ENCODE data around the gene PNPLA2. TPM values are rescaled to one million over a fixed set of nuclear protein-coding genes. Genes with fewer than 3 reads are reported as not detected.

The PNPLA2 gene
- total RNA-seq, 4 donors from 2014 or later, result 71.8 to 254 (median 163) TPM

DNA sequence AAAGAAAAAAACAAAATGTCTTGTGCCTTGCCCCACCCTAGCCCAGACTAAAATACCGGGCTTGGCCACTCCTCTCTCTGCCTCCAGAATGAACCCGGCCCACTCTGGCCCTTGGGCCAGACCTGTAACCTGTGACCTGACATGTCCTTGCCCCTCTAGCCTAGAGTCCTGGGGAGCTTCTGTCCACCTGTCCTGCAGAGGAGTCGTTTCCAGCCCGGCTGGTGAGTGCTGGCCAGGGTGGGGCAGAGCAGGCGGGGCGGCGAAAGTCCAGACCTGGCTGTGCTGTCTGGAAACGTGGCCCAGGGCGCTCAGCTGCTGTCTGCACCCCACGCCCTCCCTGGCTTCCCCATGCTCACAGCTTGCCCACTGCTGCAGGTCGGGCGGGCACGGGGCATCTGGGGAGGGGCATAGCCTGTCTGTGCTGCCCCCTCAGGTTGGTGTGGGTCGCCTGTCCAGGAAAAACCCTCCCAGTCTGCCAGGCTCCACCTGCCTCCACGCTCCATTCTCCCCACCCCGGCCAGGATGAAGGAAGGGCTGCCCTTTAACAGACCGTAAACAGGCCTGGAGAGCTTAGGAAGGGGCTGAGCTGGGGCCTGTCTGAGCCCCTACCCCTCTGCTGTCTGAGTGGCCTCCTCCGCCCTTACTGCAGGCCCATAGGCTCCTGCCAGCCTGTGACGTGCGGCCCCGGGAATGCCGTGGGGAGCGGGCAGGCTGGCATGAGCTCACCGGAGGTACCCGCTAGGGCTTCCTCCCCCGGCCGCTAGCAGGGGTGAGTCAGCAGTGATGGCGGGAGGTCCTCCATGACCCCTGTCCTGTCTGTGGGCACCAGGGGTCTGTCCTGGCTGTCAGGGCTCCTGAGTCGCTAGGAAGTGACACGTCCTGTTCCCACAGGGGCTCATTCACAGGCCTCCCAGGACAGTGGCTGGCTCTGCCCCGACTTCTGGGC, 15.9 kb downstream of the PNPLA2 start:
- TF ChIP-seq, protein P1, sequence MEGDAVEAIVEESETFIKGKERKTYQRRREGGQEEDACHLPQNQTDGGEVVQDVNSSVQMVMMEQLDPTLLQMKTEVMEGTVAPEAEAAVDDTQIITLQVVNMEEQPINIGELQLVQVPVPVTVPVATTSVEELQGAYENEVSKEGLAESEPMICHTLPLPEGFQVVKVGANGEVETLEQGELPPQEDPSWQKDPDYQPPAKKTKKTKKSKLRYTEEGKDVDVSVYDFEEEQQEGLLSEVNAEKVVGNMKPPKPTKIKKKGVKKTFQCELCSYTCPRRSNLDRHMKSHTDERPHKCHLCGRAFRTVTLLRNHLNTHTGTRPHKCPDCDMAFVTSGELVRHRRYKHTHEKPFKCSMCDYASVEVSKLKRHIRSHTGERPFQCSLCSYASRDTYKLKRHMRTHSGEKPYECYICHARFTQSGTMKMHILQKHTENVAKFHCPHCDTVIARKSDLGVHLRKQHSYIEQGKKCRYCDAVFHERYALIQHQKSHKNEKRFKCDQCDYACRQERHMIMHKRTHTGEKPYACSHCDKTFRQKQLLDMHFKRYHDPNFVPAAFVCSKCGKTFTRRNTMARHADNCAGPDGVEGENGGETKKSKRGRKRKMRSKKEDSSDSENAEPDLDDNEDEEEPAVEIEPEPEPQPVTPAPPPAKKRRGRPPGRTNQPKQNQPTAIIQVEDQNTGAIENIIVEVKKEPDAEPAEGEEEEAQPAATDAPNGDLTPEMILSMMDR (IDR thresholded peaks at IDR 0.05), result peak in 1 of 6 experiments; percentile 8
- peak; percentile 45 to 65 for TF ChIP-seq POLR2A (IDR thresholded peaks at IDR 0.05)
- Histone ChIP-seq H3K9me3 (no peaks in the 10 kb centered on the region), H3K36me3 (peaks cover 0 to 34% (median 0%) of the 10 kb centered on the region in 3 donors), H3K4me3 (peak overlapping the region in 2 of 4 donors; percentile 59 to 90), H3K27ac (peak overlapping the region; percentile 74 to 99 (median 93)), H3K27me3 (peaks cover 0 to 9% of the 10 kb centered on the region in 2 donors), H3K4me1 (peaks cover 8 to 71% (median 18%) of the 10 kb centered on the region in 4 donors)
- DNase-seq, result peak in 2 of 3 donors; percentile 87 to 92

DNA sequence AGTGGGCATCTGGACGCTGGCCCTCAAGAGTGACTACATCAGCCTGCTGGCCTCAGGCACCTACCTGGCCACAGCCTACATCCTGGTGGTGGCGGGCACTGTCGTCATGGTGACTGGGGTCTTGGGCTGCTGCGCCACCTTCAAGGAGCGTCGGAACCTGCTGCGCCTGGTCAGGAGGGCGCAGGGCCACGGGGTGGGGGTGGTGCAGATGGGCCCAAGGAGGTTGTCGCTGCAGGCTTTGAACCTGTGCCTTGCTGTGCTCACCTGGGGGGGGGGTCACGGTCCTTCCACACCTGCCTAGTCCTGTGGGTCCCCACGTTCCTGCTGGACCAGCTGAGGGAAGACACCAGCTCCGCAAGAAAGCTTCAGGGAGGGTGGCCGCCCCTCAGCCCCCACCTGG, 17.6 kb downstream of the PNPLA2 start:
- peaks cover 0 to 42% (median 0%) of the 10 kb centered on the region in 3 donors for H3K36me3 ChIP-seq
- no peak overlapping the region for H3K4me3 ChIP-seq
- peaks cover 5 to 67% (median 14%) of the 10 kb centered on the region in 4 donors for H3K4me1 ChIP-seq
- TF ChIP-seq, protein P1 (IDR thresholded peaks at IDR 0.05), result no peak
- TF ChIP-seq POLR2A (IDR thresholded peaks at IDR 0.05), result no peak
- no peaks in the 10 kb centered on the region for H3K9me3 ChIP-seq
- DNase-seq, result no peak
- H3K27me3 ChIP-seq, result no peaks in the 10 kb centered on the region
- H3K27ac ChIP-seq, result no peak overlapping the region

DNA sequence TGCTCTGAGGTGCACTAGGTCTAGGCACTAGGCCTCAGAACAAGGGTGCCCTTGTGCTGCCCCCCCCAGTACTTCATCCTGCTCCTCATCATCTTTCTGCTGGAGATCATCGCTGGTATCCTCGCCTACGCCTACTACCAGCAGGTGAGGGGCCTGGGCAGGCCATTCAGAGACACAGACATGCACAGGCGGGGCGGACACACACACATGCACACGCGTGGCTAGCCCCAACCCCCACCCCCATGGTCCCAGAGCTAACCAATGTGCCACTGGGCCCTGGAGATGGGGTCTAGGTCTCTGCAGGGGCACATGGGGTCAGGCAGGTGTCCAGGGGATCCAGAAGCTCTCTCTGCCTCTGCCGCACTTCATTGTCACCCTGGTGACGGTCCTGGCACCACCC, 18.0 kb downstream of the PNPLA2 start:
- Histone ChIP-seq H3K27ac (no peak overlapping the region), H3K4me1 (peaks cover 5 to 67% (median 15%) of the 10 kb centered on the region in 4 donors), H3K4me3 (no peak overlapping the region), H3K27me3 (no peaks in the 10 kb centered on the region), H3K9me3 (no peaks in the 10 kb centered on the region), H3K36me3 (peaks cover 0 to 42% (median 0%) of the 10 kb centered on the region in 3 donors)
- no peak for TF ChIP-seq POLR2A (IDR thresholded peaks at IDR 0.05)
- TF ChIP-seq, protein P1 (IDR thresholded peaks at IDR 0.05), result no peak
- DNase-seq, result no peak

DNA sequence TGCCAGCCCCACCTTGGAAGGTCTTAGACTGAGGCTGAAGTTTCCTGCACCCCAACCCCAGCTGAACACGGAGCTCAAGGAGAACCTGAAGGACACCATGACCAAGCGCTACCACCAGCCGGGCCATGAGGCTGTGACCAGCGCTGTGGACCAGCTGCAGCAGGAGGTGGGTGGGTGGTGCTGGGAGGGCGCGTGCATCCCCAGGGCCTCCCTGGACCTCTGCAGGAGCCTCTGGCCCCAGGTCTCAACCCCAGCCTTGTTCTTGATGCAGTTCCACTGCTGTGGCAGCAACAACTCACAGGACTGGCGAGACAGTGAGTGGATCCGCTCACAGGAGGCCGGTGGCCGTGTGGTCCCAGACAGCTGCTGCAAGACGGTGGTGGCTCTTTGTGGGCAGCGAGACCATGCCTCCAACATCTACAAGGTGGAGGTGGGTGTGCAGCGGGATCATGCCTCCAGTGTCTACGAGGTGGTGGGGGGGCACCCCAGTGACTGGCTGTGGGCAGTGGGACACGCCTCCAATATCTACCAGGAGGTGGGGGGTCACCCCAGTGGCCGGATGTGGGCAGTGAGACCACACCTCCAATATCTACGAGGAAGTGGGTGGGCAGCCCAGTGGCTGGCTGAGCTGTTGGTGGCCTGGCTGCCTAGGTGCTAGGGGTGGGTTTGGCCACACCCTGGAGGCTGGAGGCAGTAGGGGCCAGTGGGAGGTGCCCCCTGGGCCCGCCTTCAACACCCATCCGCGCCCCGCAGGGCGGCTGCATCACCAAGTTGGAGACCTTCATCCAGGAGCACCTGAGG, 18.7 kb downstream of the PNPLA2 start:
- H3K4me3 ChIP-seq, result no peak overlapping the region
- H3K27me3 ChIP-seq, result no peaks in the 10 kb centered on the region
- H3K27ac ChIP-seq, result peak overlapping the region in 1 of 4 donors; percentile 34
- TF ChIP-seq, protein P1 (IDR thresholded peaks at IDR 0.05), result no peak
- TF ChIP-seq POLR2A (IDR thresholded peaks at IDR 0.05), result no peak
- H3K36me3 ChIP-seq, result peaks cover 0 to 42% (median 0%) of the 10 kb centered on the region in 3 donors
- H3K4me1 ChIP-seq, result peaks cover 5 to 63% (median 13%) of the 10 kb centered on the region in 4 donors
- H3K9me3 ChIP-seq, result no peaks in the 10 kb centered on the region
- DNase-seq, result no peak

DNA sequence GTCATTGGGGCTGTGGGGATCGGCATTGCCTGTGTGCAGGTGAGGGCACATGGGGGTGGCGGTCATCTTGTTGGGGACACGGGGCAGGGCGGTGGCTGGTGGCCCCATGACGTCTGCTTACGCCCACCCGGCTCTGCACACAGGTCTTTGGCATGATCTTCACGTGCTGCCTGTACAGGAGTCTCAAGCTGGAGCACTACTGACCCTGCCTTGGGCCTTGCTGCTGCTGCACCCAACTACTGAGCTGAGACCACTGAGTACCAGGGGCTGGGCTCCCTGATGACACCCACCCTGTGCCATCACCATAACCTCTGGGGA, 19.2 kb downstream of the PNPLA2 start:
- Histone ChIP-seq H3K36me3 (peaks cover 0 to 42% (median 0%) of the 10 kb centered on the region in 3 donors), H3K27ac (peak overlapping the region in 1 of 4 donors; percentile 34), H3K27me3 (no peaks in the 10 kb centered on the region), H3K4me3 (no peak overlapping the region), H3K9me3 (no peaks in the 10 kb centered on the region), H3K4me1 (peaks cover 5 to 62% (median 12%) of the 10 kb centered on the region in 4 donors)
- TF ChIP-seq POLR2A (IDR thresholded peaks at IDR 0.05), result no peak
- TF ChIP-seq, protein P1 (IDR thresholded peaks at IDR 0.05), result no peak
- no peak for DNase-seq

All from Peyer's patch (tissue), 4 donors.